Stimulated activated naive CD8-positive, alpha-beta T cell treated with anti-CD3 and anti-CD28 coated beads, Interleukin-15, Interleukin-2, amounts not matched to agents 100 ng/mL and 50 ng/mL, for 24 hours (primary cell): ENCODE data around the gene DIP2A.

Experiments used
- H3K27ac Mint-ChIP-seq: one replicate; pipeline ENCODE4 v1.8.0; 2021; ENCODE audit warnings: mild to moderate bottlenecking, mixed read lengths
- H3K27me3 Mint-ChIP-seq: one replicate; pipeline ENCODE4 v1.8.0; 2021; ENCODE audit warnings: mixed read lengths
- H3K36me3 Mint-ChIP-seq: one replicate; pipeline ENCODE4 v1.8.0; 2021; ENCODE audit warnings: low read depth, mixed read lengths
- H3K4me1 Mint-ChIP-seq: one replicate; pipeline ENCODE4 v1.8.0; 2021; ENCODE audit warnings: low read depth, mixed read lengths
- H3K4me3 Mint-ChIP-seq: one replicate; pipeline ENCODE4 v1.8.0; 2021; ENCODE audit warnings: mild to moderate bottlenecking, mixed read lengths
- H3K9me3 Mint-ChIP-seq: one replicate; pipeline ENCODE4 v1.8.0; 2021; ENCODE audit warnings: mixed read lengths

The DIP2A gene

GRCh38 chr21:46538262-46538661 lies 79.6 kb downstream of the DIP2A start:
- Mint-ChIP-seq H3K27ac (no peak overlapping the region), H3K36me3 (peaks cover 55% of the 10 kb centered on the region), H3K4me3 (no peak overlapping the region), H3K9me3 (no peaks in the 10 kb centered on the region), H3K4me1 (peaks cover 51% of the 10 kb centered on the region), H3K27me3 (no peaks in the 10 kb centered on the region)

- no peak overlapping the region for H3K27ac Mint-ChIP-seq
- H3K36me3 Mint-ChIP-seq: peaks cover 61% of the 10 kb centered on the region
These were observed 80.4 kb downstream of the DIP2A start for GRCh38 chr21:46538851-46539666.

GRCh38 chr21:46540087-46540710 lies 81.5 kb downstream of the DIP2A start:
- Mint-ChIP-seq H3K36me3 (peaks cover 71% of the 10 kb centered on the region), H3K9me3 (no peaks in the 10 kb centered on the region), H3K4me1 (peaks cover 71% of the 10 kb centered on the region), H3K27ac (no peak overlapping the region), H3K4me3 (no peak overlapping the region), H3K27me3 (no peaks in the 10 kb centered on the region)

More at GRCh38 chr21:46538851-46539666, 80.4 kb downstream of the DIP2A start:
- Mint-ChIP-seq H3K4me3 (no peak overlapping the region), H3K27me3 (no peaks in the 10 kb centered on the region), H3K9me3 (no peaks in the 10 kb centered on the region), H3K4me1 (peaks cover 59% of the 10 kb centered on the region)

DNA sequence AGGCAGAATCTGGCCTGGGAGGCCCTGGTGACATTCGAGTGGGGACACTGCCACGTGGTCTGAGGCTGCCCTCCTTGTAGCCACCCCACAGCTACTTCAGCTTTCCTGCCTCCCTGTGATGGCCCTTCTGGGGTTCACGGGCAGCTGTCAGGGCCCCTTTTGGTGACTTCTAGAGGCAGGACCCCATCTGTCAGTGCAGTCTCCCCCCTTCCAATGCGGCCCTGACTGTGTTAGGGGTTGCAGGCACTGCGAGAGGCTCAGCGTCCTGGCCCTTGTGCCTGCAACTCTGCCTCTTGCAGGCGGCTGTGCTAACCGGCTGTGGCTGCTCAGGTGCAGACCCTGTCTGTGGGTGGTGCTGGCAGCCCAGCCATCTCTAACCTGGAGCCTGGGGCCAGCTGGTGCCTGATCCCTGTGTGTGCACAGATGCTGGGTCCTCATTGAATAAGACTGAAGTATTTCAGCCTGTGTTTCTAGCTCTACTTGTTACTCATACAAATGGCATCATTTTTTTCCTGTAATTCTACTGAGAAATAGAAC lies 84.0 kb downstream of the DIP2A start:
- Mint-ChIP-seq H3K4me3 (no peak overlapping the region), H3K27ac (no peak overlapping the region), H3K4me1 (peaks cover 60% of the 10 kb centered on the region), H3K36me3 (peaks cover 75% of the 10 kb centered on the region), H3K9me3 (no peaks in the 10 kb centered on the region), H3K27me3 (no peaks in the 10 kb centered on the region)

DNA sequence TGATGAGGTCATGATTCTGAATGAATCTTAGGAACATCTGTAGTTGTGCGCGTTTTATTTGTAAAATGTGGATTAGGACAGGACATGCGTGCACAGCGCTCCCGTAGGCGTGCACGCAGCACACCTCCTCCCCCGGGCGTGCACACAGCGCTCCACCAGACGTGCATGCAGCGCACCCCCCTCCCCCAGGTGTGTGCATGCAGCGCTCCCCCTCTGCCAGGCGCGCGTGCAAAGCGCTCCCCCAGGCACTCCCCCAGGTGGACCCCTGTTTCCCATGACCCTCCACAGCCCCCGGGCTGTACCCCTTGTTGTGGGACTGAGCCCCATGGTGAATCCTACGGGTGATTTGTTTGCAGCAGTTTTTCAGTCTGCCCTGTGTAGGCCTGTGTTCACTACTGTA lies 84.6 kb downstream of the DIP2A start:
- Mint-ChIP-seq H3K4me3 (no peak overlapping the region), H3K9me3 (peaks cover 1% of the 10 kb centered on the region), H3K27me3 (no peaks in the 10 kb centered on the region), H3K27ac (peak overlapping the region; percentile 70), H3K4me1 (peaks cover 56% of the 10 kb centered on the region), H3K36me3 (peaks cover 75% of the 10 kb centered on the region)

- Mint-ChIP-seq H3K4me3 (no peak overlapping the region), H3K4me1 (peaks cover 62% of the 10 kb centered on the region)
These were observed 85.3 kb downstream of the DIP2A start for GRCh38 chr21:46544003-46544402.

GRCh38 chr21:46544824-46545223 lies 86.1 kb downstream of the DIP2A start:
- Mint-ChIP-seq H3K4me3 (no peak overlapping the region), H3K4me1 (peaks cover 58% of the 10 kb centered on the region), H3K36me3 (peaks cover 78% of the 10 kb centered on the region), H3K9me3 (peaks cover 5% of the 10 kb centered on the region), H3K27ac (peak overlapping the region; percentile 43), H3K27me3 (no peaks in the 10 kb centered on the region)

More at GRCh38 chr21:46544003-46544402, 85.3 kb downstream of the DIP2A start:
- H3K27ac Mint-ChIP-seq: peak overlapping the region; percentile 43
- H3K36me3 Mint-ChIP-seq: peaks cover 77% of the 10 kb centered on the region
- peaks cover 5% of the 10 kb centered on the region for H3K9me3 Mint-ChIP-seq
- H3K27me3 Mint-ChIP-seq: no peaks in the 10 kb centered on the region

GRCh38 chr21:46545363-46545762 lies 86.7 kb downstream of the DIP2A start:
- Mint-ChIP-seq H3K4me3 (no peak overlapping the region), H3K27me3 (no peaks in the 10 kb centered on the region), H3K27ac (peak overlapping the region; percentile 4), H3K4me1 (peaks cover 57% of the 10 kb centered on the region), H3K36me3 (peaks cover 77% of the 10 kb centered on the region), H3K9me3 (peaks cover 5% of the 10 kb centered on the region)

- peaks cover 5% of the 10 kb centered on the region for H3K9me3 Mint-ChIP-seq
- peaks cover 79% of the 10 kb centered on the region for H3K36me3 Mint-ChIP-seq
- H3K4me1 Mint-ChIP-seq: peaks cover 57% of the 10 kb centered on the region
- H3K27me3 Mint-ChIP-seq: no peaks in the 10 kb centered on the region
- H3K27ac Mint-ChIP-seq: no peak overlapping the region
- no peak overlapping the region for H3K4me3 Mint-ChIP-seq
These were observed 87.2 kb downstream of the DIP2A start for GRCh38 chr21:46545911-46546310.

DNA sequence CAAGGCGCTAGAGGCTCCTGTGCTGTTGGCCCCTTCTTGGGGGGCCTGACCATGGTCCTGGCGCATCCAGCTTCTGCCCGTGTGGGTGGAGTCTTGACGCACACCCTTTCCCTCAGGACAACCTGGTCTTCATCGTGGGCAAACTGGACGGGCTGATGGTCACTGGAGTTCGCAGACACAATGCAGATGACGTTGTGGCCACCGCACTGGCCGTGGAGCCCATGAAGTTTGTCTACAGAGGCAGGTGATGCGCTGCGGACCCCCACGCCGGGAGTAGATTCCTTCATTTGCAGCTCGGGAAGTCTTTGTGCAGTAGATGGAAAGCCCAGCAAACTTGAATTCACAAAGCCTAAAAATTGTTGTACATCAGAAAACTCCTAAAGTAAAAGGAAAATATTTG lies 88.1 kb downstream of the DIP2A start:
- peaks cover 58% of the 10 kb centered on the region for H3K4me1 Mint-ChIP-seq
- H3K27me3 Mint-ChIP-seq: no peaks in the 10 kb centered on the region
- H3K36me3 Mint-ChIP-seq: peaks cover 74% of the 10 kb centered on the region
- H3K4me3 Mint-ChIP-seq: no peak overlapping the region
- no peak overlapping the region for H3K27ac Mint-ChIP-seq
- peaks cover 5% of the 10 kb centered on the region for H3K9me3 Mint-ChIP-seq

- Mint-ChIP-seq H3K9me3 (peaks cover 5% of the 10 kb centered on the region), H3K4me1 (peaks cover 55% of the 10 kb centered on the region), H3K4me3 (no peak overlapping the region), H3K27ac (no peak overlapping the region), H3K27me3 (no peaks in the 10 kb centered on the region), H3K36me3 (peaks cover 51% of the 10 kb centered on the region)
These were observed 91.0 kb downstream of the DIP2A start for GRCh38 chr21:46549650-46550049.

- Mint-ChIP-seq H3K27ac (peak overlapping the region; percentile 67), H3K36me3 (peaks cover 45% of the 10 kb centered on the region), H3K4me1 (peaks cover 48% of the 10 kb centered on the region), H3K9me3 (peaks cover 5% of the 10 kb centered on the region), H3K4me3 (no peak overlapping the region), H3K27me3 (no peaks in the 10 kb centered on the region)
These were observed 91.6 kb downstream of the DIP2A start for GRCh38 chr21:46550116-46550941.

GRCh38 chr21:46551636-46552241 lies 93.0 kb downstream of the DIP2A start:
- Mint-ChIP-seq H3K4me3 (peak overlapping the region; percentile 68), H3K36me3 (peaks cover 45% of the 10 kb centered on the region), H3K27ac (peak overlapping the region; percentile 83), H3K4me1 (peaks cover 55% of the 10 kb centered on the region), H3K27me3 (no peaks in the 10 kb centered on the region), H3K9me3 (peaks cover 5% of the 10 kb centered on the region)

- Mint-ChIP-seq H3K4me3 (no peak overlapping the region), H3K27ac (peak overlapping the region; percentile 83), H3K27me3 (no peaks in the 10 kb centered on the region), H3K36me3 (peaks cover 45% of the 10 kb centered on the region), H3K9me3 (peaks cover 5% of the 10 kb centered on the region), H3K4me1 (peaks cover 61% of the 10 kb centered on the region)
These were observed 93.6 kb downstream of the DIP2A start for GRCh38 chr21:46552274-46552673.
